ENCODE results near the gene XIST. TPM values are rescaled to one million over a fixed set of nuclear protein-coding genes. Genes with fewer than 3 reads are reported as not detected.
"Not testable (repeated sequence)": the region's sequence is repeated elsewhere in the genome, so short reads cannot be mapped to it uniquely, and the experiment has no call there.

Gene XIST
- total RNA-seq, 4 donors from 2014 or later, result 0.73 to 22.6 (median 20.0) TPM; not detected in 1

DNA sequence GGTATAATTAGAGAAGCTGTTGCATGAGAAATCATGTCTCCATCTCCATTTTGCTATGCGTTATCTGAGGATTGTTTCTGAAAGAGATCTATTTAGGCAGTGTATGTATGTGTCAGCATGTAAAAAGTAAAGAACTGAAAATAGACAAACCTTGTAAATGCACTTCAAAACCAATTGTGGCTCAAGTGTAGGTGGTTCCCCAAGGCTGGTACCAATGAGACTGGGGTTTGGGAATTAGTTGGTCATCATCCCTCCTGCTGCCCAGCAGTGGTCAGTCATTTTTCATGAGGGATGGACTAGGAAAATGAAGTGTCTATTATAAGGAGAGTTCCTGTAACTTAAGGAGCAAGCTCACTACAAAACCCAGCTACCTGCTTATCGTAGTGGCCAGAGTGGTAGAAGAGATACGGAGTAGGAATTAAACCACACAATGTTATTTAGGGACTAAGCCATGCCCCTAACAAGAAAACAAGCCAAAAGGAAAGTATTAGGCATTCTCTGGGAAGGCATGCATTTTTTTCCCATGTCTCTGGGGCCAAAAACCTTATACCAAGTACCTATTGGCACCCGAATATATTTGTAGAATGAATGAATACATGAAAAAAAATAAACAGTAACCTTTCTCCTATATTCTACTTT is 30.5 kb downstream of the XIST start:
- no peak for TF ChIP-seq POLR2A (IDR thresholded peaks at IDR 0.05)
- TF ChIP-seq, protein P1, sequence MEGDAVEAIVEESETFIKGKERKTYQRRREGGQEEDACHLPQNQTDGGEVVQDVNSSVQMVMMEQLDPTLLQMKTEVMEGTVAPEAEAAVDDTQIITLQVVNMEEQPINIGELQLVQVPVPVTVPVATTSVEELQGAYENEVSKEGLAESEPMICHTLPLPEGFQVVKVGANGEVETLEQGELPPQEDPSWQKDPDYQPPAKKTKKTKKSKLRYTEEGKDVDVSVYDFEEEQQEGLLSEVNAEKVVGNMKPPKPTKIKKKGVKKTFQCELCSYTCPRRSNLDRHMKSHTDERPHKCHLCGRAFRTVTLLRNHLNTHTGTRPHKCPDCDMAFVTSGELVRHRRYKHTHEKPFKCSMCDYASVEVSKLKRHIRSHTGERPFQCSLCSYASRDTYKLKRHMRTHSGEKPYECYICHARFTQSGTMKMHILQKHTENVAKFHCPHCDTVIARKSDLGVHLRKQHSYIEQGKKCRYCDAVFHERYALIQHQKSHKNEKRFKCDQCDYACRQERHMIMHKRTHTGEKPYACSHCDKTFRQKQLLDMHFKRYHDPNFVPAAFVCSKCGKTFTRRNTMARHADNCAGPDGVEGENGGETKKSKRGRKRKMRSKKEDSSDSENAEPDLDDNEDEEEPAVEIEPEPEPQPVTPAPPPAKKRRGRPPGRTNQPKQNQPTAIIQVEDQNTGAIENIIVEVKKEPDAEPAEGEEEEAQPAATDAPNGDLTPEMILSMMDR (IDR thresholded peaks at IDR 0.05 in 4 of 5, conservative IDR thresholded peaks at IDR 0.05 in 1 of 5), result no peak
- intact Hi-C loops (cut with DNase I; ENCODE audit: low total_unique reads), result no loop called here
- Histone ChIP-seq H3K4me3 (no peak overlapping the region), H3K36me3 (peaks cover 0 to 10% of the 10 kb centered on the region in 2 donors), H3K4me1 (no peaks in the 10 kb centered on the region), H3K27ac (no peak overlapping the region), H3K9me3 (no peaks in the 10 kb centered on the region), H3K27me3 (no peaks in the 10 kb centered on the region)
- no peak for ATAC-seq
- DNase-seq, result no peak
- in situ Hi-C loops (cut with MboI; ENCODE audit: low sequenced_read_pairs in 4 of 4), result no loop called here

DNA sequence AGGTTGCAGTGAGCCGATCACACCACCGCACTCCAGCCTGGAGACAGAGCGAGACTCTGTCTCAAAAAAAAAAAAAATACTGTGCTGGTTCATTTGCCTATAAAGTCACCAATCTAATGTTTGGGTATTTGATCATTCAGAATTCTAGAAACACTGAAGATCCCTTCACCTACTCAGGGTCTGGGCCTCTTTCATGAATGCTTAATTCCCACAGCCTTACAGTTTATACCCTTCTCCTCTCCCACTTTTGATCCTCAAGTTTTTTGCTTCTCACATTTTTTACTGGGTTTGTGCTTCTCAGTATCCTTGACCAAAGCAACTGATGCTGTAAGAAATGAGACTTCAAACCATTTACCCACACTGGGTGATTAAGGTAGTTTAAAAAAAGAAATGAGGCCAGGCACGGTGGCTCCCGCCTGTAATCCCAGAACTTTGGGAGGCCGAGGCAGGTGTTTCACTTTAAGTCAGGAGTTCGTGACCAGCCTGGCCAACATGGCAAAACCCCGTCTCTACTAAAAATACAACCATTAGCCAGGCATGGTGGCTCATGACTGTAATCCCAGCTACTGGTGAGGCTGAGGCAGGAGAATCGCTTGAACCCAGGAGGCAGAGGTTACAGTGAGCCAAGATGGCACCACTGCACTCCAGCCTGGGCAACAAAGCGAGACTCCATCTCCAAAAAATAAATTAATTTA is 32.5 kb downstream of the XIST start:
- H3K4me1 ChIP-seq; in situ Hi-C loops (cut with MboI; ENCODE audit: low sequenced_read_pairs in 4 of 4); intact Hi-C loops (cut with DNase I; ENCODE audit: low total_unique reads); ATAC-seq; H3K27ac ChIP-seq; H3K9me3 ChIP-seq; DNase-seq; H3K27me3 ChIP-seq; H3K4me3 ChIP-seq; H3K36me3 ChIP-seq: not testable (repeated sequence)

DNA sequence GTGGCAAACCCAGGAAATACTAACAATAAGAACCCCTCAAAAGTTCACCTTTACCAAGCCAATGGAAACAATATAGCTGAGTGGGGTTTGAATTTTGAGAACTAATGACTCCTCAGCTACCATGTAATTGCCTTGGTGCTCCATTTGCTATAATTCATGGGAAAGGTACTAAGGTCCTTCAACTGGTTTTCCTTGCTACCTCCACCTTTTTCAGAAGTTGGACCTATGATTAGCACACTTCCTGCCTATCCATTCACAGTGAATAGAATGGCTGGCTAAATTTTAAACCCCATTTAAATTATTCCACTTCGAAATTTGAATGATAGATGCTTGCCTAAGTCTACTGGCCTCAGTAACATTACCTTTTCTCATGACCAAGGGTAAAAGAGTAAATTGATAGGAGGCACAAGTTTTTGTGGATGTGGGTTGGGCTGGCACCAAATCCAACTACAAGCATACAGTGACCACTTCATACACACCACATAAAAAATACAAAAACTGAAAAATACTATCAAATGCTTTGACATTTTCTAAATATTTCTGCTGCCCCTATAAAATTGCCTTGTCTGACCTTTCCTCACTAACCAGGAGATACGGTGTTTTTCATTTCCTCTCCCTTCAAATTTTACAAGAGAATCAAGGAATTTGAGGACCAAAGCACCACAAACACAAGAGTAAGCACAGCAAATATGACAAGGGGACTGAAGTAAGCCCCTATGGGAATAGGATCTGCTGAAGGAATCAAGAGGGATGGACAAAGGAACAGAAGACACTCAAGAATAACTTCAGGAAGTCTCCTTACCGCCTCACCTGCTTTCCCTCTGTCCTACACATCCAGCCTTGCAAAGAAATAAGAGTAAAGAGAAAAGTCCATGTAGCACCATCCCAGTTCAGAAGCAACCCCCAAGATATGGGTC is 34.1 kb downstream of the XIST start:
- no peaks in the 10 kb centered on the region for H3K27me3 ChIP-seq
- no peaks in the 10 kb centered on the region for H3K36me3 ChIP-seq
- H3K27ac ChIP-seq, result no peak overlapping the region
- no peaks in the 10 kb centered on the region for H3K9me3 ChIP-seq
- no peak for DNase-seq
- no peak overlapping the region for H3K4me3 ChIP-seq
- in situ Hi-C loops (cut with MboI; ENCODE audit: low sequenced_read_pairs in 4 of 4) (no loop called here), intact Hi-C loops (cut with DNase I; ENCODE audit: low total_unique reads) (no loop called here)
- no peak for ATAC-seq
- TF ChIP-seq POLR2A (IDR thresholded peaks at IDR 0.05), result no peak
- TF ChIP-seq, protein P1 (IDR thresholded peaks at IDR 0.05 in 4 of 5, conservative IDR thresholded peaks at IDR 0.05 in 1 of 5), result no peak
- no peaks in the 10 kb centered on the region for H3K4me1 ChIP-seq

DNA sequence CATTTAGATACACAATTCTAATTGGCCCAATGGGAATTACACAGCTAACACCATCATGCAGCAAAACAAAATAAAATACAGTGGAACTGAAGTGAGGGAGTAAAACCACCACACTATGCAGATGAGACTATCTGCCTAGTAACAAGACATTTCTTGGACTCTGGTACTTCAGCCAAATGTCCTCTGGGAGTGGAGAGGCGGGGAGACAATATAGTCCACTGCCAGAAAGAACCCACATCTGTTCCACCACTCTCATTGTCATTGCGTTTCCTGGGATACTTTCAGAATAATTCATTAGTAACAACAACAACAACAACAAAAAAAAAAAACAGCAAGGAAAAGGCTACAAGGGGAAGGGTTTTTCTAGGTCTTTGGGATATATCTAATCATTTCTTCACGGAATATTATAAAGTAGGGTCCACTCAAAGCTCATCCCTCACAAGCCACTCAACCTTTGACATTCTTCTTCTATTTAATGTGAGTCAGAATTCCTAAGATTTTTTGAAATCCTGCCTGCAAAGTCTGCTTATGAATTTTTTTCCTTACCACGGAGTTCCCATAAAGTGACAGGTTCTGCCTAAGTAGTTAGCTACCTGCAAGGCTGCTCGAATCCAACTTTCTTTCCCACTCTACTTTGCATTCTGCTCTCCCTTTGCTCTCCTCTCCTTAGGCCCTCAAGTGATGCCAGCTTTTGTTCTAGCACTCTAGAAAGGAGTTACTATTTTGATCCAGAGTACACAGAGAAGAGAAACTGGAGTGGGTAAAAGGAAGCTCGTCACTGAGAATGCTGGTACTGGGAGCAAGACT is 34.9 kb downstream of the XIST start:
- Histone ChIP-seq H3K4me1 (no peaks in the 10 kb centered on the region), H3K27ac (no peak overlapping the region), H3K27me3 (no peaks in the 10 kb centered on the region), H3K9me3 (no peaks in the 10 kb centered on the region), H3K4me3 (no peak overlapping the region), H3K36me3 (no peaks in the 10 kb centered on the region)
- DNase-seq, result no peak
- TF ChIP-seq, protein P1 (IDR thresholded peaks at IDR 0.05 in 4 of 5, conservative IDR thresholded peaks at IDR 0.05 in 1 of 5), result no peak
- TF ChIP-seq POLR2A (IDR thresholded peaks at IDR 0.05), result no peak
- in situ Hi-C loops (cut with MboI; ENCODE audit: low sequenced_read_pairs in 4 of 4), result no loop called here
- no peak for ATAC-seq
- intact Hi-C loops (cut with DNase I; ENCODE audit: low total_unique reads), result no loop called here

All from gastrocnemius medialis (tissue), 4 donors.